SKM-1 treated with dmso at 0.1 percent for 144 hours (cell line): Measurements from ENCODE around the gene SLC34A1.

Source experiments
- DNase-seq: peaks from one replicate; lab custom pipeline; 2025; ENCODE audit not compliant: unreplicated experiment; lab: John Stamatoyannopoulos, UW

The SLC34A1 gene

DNA sequence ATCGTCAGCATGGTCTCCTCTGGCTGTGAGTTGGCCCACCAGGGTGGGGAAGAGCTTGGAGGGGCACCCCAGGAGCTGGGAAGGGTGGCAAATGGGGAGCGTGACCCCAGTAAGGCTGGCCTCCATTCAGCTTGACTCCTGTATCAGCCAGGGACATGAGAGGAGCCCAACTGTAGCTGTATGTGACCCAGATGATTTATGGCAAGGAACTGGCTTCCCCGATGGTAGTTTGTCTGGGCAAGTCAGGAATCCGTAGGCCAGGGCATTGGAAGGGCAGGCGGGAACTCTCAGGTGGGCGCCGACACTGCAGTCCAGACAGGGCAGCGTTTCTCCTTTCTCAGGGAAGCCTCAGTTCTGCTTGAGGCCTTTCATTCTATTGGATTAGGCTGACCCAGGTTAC is 2.3 kb downstream of the SLC34A1 start:
- DNase-seq: no peak

DNA sequence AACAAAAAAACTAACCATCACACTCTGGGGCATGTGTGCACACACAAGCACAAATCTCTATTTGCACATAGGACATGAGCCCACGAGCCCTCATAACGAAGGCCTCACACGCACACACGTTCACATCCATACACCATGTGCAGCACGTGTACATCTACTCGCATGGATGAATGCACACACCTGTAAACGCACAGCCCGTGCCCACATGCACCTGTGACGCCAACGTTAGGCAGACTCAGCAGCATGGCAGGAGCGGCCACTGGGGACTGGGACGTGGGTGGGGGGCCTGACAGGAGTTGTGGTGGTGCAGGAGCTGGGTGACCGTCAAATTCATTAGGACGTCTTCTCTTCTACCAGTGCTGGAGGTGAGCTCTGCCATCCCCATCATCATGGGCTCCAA is 3.2 kb downstream of the SLC34A1 start:
- DNase-seq: no peak

- no peak for DNase-seq
These were observed 4.4 kb downstream of the SLC34A1 start for GRCh38 chr5:177388521-177389052.

DNA sequence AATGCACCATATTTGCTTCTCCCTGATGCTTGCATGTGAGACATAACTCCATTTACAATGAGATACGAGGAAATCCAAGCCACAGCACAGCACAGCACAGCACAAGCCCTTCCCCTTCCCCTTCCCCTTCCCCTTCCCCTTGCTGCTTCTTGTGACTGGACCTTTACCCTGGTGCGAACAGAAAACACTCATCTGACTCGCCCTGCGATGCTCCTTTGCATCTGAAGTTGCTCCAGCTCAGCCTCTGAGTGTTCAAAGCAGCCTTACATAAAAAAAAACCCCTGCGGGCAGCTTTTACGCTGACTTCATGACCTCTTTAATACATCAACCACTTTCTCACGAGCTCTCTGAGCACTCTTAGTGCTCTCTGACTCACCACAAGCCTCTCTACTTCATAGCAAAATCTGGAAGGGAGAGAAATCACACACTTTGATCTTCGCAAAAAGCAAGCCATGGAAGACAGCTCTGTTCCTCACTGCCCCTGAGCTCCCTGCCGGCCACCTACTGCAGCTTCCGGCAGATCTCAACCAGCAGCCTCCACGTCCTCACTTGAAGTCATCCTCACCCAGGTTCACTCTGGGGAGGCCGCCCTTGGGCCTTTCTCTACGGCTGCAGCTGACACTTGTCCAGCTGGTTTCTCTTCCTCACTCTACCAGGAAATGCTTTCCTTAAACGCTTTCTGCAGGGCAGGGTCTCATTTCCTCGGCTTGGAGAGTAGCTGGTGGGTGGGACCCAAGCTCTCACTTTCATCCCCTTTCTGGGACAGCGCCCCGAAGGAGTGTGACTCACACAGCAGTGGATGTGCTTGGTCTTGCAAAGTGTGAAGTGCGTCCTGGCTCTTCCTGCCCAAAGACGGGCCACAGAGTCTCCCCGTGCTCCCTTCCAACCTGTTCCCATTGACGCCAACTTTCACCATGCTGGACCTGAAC is 5.3 kb downstream of the SLC34A1 start:
- DNase-seq: peak; percentile 24

- peak; percentile 67 for DNase-seq
These were observed 6.4 kb downstream of the SLC34A1 start for GRCh38 chr5:177390363-177391300.

DNA sequence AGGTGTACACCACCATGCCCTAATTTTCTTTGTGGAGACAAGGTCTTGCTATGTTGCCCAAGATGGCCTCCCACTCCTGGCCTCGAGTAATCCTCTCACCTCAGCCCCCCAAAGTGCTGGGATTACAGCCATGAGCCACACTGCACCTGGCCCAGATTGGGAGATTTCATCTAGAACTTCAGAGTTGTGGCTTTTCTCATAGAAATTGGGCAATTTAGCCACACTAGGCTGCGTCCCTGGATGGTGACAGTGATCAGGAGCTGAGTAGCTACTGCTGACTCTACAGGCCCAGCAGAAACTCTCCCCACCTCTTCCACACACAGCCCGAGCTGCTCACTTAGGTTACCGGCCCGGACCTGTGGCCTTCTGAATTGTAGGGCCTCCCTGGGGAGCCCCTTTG is 8.5 kb downstream of the SLC34A1 start:
- peak; percentile 36 for DNase-seq

DNA sequence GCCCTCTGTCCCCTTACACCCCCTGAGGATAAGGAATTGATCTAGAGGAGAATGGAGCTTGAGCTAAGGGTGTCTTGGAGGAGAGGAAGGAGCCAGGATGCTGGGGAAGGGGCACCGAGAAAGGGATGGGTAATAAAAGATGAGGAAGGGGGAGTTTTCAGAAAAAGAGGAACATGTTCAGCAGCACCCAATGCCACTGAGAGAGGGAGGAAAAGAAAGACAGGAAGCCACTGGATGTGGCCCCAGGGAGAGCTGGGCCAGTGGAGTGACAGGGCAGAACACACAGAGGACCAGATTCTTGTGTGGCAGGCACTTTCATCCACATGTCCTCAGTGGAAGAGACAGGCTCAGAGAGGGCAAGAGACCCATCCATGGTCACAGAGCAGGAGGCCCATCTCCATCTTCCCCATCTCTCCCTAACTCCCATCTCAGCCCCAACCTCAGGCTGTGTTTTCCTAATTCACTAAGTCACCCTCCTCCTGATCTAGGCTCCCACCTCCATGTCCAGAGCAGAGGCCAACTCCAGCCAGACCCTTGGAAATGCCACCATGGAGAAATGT is 9.1 kb downstream of the SLC34A1 start:
- DNase-seq: peak; percentile 52

DNA sequence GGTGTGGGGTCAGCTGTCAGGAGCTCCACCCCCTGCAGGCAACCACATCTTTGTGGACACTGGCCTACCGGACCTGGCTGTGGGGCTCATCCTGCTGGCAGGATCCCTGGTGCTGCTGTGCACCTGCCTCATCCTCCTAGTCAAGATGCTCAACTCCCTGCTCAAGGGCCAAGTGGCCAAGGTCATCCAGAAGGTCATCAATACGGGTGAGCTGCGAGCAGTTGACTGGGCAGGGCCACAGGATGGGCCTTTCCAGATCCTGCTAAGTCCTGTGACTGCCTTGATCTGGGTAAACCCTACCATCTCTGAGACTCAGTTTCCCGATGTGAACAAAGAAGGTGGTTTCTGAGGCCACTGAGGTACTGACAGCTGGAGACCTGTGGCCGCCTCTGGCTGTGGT is 9.8 kb downstream of the SLC34A1 start:
- DNase-seq: no peak

- DNase-seq: no peak
These were observed 11.8 kb downstream of the SLC34A1 start for GRCh38 chr5:177396078-177396477.

DNA sequence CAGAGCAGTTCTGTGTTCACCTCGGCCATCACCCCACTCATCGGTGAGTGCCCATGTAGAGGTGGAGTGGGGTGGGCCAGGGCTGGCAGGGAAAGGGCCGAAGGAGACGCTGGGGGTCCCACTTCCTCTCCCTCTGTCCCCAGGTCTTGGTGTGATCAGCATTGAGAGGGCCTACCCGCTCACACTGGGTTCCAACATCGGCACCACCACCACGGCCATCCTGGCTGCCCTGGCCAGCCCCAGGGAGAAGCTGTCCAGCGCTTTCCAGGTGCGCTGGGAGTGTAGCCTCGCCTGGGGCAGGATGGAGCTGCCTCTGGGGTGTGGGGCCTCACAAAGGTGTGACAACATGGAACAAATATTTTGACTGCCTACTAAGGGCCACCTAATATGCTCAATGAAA is 12.6 kb downstream of the SLC34A1 start:
- no peak for DNase-seq

GRCh38 chr5:177397875-177398390 is 13.7 kb downstream of the SLC34A1 start:
- DNase-seq: no peak

DNA sequence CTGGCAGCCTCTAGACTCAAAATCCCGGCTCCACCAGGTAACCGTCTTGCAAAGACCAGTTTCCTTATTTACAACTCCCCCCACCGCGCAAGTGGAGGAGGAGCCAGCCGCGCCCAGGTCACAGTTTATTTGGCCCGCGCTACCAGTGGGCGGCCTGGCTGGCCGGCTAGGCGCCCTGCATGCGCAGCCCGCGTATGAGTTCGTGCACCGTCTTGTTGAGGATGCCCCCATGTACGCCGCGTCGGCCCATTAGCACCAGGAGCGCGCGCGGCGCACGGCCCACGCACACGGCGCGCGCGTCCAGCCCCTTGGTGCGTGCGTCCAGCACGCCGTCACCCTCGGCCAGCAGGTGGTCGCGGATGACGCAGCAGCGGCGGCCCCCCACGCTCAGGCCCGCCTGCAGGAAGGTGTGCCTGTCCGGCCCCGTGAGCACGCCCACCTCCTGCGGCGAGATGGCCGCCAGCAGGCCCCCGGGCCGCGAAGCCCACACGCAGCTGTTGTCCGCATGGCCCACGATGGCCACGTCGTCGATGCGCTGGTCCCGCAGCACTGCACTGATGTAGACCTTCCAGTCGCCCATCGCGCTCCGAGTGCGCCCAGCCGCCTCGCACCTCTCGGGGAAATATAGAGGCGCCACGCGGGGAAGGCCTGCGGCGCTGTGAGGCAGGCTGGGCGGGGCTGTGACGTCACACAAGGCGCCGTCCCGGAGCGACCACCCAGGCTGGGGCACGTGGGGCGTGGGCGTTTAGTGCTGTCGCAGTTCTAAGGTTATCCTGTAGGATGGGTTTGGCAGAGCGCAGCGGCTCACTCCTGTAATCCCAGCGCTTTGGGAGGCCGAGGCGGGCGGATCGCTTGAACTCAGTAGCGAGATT is 16.0 kb downstream of the SLC34A1 start, which contains the start of gene PFN3:
Gene PFN3 (minus strand): TSS at position 665 of the 872 bp plus-strand sequence. CDS start 85 bp downstream, at position 580.
- DNase-seq: no peak

DNA sequence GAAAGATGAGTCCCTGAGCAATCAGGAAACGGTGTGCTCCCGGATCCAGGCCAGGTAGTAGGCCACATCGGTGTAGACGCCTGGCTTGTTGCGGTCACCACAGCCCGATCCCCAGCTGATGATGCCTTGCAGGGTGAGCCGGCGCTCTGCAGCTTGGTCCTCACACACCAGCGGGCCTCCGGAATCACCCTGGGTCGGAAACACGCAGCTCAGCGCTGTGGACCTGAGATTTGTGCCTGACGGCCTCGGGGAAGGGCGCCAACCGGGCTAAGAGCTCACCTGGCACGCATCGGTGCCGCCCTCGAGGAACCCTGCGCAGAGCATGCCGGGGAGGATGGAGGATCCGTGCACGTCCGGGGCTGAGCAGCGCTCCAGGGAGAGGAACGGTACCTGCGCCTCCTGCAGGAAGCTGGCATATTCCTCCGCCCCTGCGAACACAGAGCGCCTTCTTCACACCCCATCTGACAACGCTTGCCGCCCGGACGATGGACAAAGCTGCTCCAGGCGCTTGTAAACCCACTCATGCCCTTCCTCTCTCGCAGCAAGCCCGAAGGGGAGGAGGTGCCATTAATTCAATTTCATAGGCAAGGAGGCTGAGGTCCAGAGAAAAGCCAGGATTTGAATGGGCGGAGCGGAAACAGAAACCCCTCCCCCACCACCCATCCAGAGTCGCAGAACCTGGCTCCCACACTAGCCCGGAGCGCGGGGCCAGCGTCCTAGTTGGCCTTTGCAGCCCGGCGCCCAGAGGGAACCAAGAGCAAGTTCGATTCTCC is 18.2 kb downstream of the SLC34A1 start:
- no peak for DNase-seq

- peak; percentile 68 for DNase-seq
These were observed 19.0 kb downstream of the SLC34A1 start for GRCh38 chr5:177403102-177403791.

GRCh38 chr5:177403792-177404640 is 19.8 kb downstream of the SLC34A1 start:
- DNase-seq: peak; percentile 69

GRCh38 chr5:177404641-177405179 is 20.5 kb downstream of the SLC34A1 start:
- no peak for DNase-seq

DNA sequence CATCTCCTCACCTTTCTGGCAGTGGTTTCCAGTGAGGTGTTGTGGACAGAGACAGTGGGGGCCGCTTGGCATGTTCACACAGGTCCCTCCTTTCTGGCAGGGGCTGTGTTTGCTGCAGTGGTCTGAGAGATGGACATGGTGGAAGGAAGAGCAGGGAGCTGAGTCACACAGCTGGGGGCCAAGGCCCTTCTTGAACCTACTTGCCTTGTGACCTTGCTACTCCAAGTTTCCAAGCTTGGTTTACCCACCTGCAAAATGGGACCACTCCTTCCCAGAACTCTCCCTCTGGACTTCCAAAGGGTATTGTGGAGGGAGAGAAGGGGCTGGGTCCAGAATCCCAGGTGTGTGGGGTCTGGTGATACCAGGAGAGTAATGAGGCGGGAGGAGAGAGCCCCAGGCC is 21.1 kb downstream of the SLC34A1 start:
- DNase-seq: no peak
